ENCODE data around the gene CALHM5.

DNA sequence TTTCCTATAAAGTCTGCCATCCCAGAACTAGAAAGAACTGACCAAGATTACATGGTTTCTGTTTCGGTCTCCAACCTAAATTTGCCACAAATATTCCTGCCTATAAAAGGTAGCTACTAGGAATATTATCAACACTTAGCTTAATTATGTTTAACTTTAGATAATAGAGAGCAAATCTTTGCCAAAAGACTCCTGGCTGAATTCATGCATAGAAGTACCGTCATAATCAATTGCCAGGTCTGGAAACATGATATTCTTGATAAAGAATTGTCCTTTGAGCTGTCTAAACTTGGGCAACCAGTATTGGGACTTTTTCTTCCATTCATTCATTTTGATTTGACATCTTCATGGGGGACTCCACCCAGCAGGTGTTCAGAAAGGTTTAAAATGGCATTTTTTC, 27.8 kb upstream of the CALHM5 start:
- TF ChIP-seq ZNF624 (tag by site-specific recombination; IDR thresholded peaks at IDR 0.05) (no peak), ZNF510 (tag by site-specific recombination; IDR thresholded peaks at IDR 0.05; ENCODE audit: insufficient replicate concordance) (no peak), SP3 (tag by site-specific recombination; IDR thresholded peaks at IDR 0.05) (no peak), ZNF335 (tag by site-specific recombination; conservative IDR thresholded peaks at IDR 0.05) (no peak), ZNF302 (tag by site-specific recombination; IDR thresholded peaks at IDR 0.05; ENCODE audit: low read depth) (no peak), ZNF211 (tag by site-specific recombination; IDR thresholded peaks at IDR 0.05; ENCODE audit: low read depth) (no peak), ZNF600 (tag by site-specific recombination; IDR thresholded peaks at IDR 0.05) (no peak), ZNF121 (tag by site-specific recombination; IDR thresholded peaks at IDR 0.05) (no peak), KLF7 (tag by site-specific recombination; IDR thresholded peaks at IDR 0.05; ENCODE audit: borderline replicate concordance) (no peak), MYNN (tag by site-specific recombination; IDR thresholded peaks at IDR 0.05; ENCODE audit: borderline replicate concordance) (no peak)
- TF ChIP-seq, protein P1, sequence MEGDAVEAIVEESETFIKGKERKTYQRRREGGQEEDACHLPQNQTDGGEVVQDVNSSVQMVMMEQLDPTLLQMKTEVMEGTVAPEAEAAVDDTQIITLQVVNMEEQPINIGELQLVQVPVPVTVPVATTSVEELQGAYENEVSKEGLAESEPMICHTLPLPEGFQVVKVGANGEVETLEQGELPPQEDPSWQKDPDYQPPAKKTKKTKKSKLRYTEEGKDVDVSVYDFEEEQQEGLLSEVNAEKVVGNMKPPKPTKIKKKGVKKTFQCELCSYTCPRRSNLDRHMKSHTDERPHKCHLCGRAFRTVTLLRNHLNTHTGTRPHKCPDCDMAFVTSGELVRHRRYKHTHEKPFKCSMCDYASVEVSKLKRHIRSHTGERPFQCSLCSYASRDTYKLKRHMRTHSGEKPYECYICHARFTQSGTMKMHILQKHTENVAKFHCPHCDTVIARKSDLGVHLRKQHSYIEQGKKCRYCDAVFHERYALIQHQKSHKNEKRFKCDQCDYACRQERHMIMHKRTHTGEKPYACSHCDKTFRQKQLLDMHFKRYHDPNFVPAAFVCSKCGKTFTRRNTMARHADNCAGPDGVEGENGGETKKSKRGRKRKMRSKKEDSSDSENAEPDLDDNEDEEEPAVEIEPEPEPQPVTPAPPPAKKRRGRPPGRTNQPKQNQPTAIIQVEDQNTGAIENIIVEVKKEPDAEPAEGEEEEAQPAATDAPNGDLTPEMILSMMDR (tag by site-specific recombination; IDR thresholded peaks at IDR 0.05) = no peak
